Fibroblast of gingiva (primary cell): ENCODE data around the gene CCT7.

Experiments
- DNase-seq: peaks from one replicate; pipeline ENCODE4 v3.0.0-alpha.2; 2011; ENCODE audit warnings: low read depth

CCT7 gene

GRCh38 chr2:73227086-73227485 lies 7.0 kb upstream of the CCT7 start:
- no peak for DNase-seq

DNA sequence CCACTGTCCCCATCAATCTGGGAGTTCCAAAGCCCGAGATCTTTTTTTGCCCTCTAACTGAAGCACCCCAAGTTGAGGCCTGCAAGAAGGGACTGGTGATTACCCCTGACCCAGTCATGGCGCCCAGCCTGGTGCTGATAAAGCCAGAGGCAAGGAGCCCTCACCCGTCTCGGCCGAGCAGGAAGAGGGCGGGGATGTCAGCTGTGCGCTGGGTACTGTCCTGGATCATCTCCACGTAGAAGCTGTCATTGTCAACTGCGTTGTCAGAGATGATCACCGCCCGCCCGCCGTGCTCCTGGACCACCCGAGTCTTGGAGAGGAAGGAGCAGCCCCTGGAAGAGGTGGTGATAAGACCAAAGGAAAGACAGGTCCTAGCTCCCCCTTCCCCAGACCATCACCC lies 5.5 kb upstream of the CCT7 start:
- DNase-seq: no peak

DNA sequence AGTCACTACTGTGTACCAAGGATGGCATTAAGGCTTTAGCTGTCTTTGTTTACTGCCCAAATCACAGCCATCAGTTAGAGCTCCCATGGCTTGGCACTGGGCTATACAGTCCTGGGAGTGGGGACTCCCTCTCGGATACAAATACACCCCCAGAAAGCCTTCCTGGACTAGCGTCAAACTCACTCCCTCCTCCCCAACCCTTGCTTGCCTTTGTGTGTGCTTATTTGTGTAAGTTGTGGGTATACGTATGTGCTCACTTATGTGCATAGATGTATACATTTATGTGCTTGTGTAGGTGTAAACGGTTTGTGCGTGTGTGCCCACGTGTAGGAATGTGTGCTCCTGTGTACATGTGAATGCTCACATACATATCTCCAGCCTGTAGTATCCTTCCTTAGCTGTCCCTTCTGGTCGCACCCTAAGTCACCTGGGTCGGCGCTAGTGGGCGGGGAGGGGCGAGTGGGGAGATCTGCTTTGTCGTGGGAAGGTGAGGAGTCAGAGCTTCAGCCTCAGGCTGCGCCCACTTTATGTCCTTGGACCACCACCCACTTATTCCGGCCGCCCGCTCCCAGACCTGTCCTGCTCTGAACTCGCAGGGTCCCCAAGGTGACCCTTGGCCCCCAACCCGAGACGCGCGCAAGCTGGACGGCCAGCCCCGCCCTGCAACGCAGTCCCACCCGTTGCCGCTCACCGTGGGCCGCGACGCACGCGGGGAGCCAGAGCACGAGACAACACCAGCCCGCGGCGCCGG lies 1.5 kb upstream of the CCT7 start:
- no peak for DNase-seq

- DNase-seq: peak; percentile 100
Measured at GRCh38 chr2:73233154-73233931, 765 bp upstream of the CCT7 start, which contains the start of gene PRADC1. Gene PRADC1, minus strand, starts transcription at chr2:73233239. Its CDS starts 79 bp downstream, at chr2:73233160.

GRCh38 chr2:73235315-73236028 lies 1.4 kb downstream of the CCT7 start:
- no peak for DNase-seq

DNA sequence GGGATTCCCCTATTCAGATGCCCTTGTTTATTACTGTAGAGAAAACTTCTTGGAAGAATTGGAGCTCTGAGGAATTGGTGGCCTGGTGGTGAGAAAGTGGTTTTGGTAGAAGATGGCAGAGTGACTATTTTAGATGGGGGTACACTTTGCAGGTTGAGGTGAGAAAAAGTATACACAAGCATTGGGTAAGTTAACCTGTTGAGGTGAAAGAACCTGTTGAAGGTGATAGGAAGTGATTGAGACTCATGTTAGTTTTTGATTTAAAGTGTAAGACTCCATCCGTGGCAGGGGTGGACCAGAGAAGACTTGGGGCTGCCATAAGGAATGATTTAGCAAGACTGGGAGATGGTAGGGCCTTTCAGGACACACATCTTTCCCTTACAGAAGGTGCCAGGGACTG lies 3.1 kb downstream of the CCT7 start:
- no peak for DNase-seq

GRCh38 chr2:73238149-73238548 lies 4.0 kb downstream of the CCT7 start:
- DNase-seq: no peak

- DNase-seq: no peak
Measured at GRCh38 chr2:73238976-73239375, 4.9 kb downstream of the CCT7 start.

DNA sequence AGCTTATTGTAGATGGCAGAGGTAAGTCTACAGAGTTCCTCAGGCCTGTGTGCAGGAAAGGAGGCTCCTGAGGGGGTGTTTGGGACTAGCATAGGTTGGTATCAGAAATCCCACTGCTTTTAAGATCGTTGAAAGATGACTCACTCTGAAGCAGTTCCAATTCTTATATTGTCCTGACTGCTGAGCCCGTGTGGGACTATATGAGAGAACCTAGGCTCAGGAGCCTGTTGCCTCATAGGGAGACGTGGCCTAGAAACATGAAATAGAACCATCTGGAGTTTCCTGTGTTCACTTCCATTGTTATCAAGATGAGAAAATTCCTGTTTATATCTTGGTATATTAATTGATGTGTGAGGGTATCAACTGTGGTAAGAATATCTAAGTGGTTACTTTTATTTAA lies 5.7 kb downstream of the CCT7 start:
- DNase-seq: peak; percentile 29

DNA sequence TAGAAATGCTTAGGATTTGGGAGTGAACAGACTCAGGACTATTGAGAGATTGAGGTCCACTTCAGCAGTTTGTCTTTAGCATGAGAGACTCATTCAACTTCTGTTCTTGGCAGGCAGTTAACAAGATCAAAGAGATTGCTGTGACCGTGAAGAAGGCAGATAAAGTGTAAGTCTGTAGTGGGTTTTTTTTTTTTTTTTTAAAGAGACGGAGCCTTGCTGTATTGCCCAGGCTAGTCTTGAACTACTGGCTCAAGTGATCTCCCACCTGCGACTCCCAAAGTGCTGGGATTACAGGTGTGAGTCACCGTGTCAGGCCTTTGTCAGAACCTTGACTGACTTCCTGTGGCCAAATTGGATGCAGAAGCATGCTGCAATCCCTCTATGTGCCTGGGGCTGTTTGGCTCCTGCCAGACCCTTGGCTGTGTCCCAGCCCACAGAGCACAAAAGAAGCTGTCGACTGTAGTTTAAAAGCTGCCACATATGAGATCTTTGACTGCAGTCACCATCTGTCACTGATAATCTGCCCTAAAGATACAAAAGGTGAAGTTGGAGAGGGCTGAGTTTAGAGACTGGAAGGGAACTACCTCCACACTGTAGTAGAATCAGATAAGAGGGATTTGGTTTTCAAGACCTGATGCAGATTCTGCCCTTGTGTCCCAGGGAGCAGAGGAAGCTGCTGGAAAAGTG lies 9.9 kb downstream of the CCT7 start:
- peak; percentile 75 for DNase-seq

DNA sequence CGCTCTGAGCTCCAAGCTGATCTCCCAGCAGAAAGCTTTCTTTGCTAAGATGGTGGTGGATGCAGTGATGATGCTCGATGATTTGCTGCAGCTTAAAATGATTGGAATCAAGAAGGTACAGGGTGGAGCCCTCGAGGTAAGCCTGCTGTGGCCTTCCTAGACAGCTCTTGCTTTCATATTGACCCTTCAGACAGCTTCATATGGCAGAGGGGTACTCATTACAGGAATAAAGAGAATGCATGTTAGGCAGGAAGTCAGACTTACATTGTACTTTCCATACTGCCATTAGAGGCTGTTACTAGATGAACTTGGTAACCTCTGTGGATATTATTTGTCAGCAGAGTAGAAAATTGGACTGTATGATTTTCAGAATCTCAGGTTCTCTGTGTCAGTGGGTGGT lies 10.5 kb downstream of the CCT7 start:
- no peak for DNase-seq

DNA sequence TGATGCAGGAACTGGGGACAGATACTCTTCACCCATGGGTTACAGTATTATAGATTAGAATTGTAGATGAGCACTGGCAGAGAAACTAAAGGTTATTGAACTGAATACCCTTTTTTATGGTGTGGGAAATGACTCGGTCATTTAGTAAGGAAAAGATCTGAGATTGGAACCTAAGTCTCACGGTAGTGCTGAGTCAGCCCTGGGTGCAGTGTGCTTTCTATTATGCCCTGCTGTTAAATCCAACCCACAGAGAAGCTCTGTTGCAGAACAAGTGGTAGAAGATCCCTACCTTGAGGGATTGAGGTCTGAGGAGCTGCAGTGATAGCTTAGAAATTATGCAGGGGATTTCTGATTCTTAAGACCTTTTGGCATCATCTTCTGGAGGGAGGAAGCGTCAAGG lies 12.7 kb downstream of the CCT7 start:
- no peak for DNase-seq

- DNase-seq: no peak
Measured at GRCh38 chr2:73249636-73250035, 15.5 kb downstream of the CCT7 start.

- no peak for DNase-seq
Measured at GRCh38 chr2:73250872-73251846, 17.1 kb downstream of the CCT7 start.

DNA sequence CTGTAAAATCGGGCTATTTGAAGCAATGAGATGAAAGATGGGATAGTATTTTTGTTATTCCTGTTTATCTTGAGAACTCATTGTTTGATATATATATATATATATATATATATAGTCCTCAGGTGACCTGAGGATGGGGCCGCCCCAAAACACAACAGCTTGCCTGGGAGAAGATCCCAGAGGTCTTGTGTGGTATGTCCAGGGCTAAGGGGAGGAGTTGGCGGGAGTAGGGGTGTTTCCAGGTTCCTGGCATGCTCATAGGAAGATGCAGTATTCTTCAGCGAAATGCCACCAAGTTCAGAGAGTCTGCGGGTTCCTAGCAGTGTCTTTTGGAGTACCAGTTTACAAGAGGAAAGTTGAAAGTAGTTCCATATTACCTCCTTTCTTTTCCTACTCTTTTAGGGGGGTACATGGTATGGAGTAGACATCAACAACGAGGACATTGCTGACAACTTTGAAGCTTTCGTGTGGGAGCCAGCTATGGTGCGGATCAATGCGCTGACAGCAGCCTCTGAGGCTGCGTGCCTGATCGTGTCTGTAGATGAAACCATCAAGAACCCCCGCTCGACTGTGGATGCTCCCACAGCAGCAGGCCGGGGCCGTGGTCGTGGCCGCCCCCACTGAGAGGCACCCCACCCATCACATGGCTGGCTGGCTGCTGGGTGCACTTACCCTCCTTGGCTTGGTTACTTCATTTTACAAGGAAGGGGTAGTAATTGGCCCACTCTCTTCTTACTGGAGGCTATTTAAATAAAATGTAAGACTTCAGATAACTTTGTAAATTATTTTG lies 18.3 kb downstream of the CCT7 start:
- no peak for DNase-seq

DNA sequence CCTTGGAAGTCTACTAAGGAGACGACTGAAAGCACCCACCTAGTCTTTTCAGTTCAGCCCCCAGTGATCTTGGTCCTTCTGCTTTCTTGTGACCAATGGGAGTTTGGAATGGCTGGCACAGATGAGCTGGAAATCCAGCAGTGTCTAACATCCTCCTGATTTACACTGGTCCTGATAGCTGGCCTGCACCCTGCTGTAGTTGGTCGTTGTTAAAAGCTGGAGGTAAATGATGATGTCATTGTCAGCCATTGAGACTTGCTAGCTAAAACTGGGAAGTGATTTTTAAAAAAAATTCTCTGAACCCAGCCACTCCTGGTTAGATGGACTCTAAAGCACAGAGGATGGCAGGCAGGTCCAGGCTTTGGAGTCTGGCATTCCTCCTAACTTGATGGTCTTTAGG lies 19.3 kb downstream of the CCT7 start:
- DNase-seq: no peak

- DNase-seq: no peak
Measured at GRCh38 chr2:73253901-73254300, 19.8 kb downstream of the CCT7 start.

- DNase-seq: no peak
Measured at GRCh38 chr2:73254343-73255006, 20.4 kb downstream of the CCT7 start.

DNA sequence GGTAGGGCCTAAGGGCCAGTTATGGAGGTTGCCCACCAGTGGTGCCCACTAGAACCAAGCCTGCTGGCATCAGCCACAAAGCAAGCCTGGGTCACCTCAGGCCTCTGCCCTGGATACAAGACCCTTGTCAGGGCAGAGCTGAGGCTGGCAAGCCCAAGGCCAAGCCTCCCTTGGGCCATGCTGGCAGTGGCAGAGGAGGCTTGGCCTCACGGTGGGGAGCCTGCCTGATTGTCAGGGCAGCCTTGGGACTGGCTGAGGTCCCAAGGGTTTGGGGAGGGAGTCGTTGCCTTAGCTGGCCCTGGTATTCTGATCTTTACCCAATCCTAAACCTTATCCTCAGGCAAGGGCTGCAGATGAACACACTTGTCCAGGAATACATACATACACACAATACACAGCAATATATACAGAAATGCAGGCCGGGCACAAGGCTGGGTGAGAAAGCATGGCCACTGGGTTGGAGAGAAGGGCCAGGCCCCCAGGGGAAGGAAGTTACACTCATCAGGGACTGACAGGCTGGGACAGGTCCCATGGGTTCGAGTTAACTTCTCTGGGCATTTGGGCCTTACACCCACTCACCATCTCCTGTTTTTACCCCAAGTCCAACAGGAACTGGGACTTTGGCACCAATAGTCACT lies 21.0 kb downstream of the CCT7 start:
- no peak for DNase-seq
